HCT116 (cell line): Measurements from ENCODE around the gene PIGN. TPM values are rescaled to one million over a fixed set of nuclear protein-coding genes. Genes with fewer than 3 reads are reported as not detected.

Source experiments
- ATAC-seq: fragments of 200-7000 bp; cut with Tn5 transposase; 2 replicates; pipeline ENCODE4 v1.9.1; 2020; ENCODE audit warnings: mild to moderate bottlenecking, moderate library complexity
- BruUV-seq: library from RNA; stranded (reverse); fragments of 400-500 nt; replicated peaks from 2 replicates; lab custom pipeline; 2021; lab: Mats Ljungman, UMichigan
- CTCF ChIA-PET: fragments of 300-600 bp; sonication (Branson Sonifier 250); formaldehyde crosslinking; loops from one replicate; lab custom pipeline; 2021; ENCODE audit warnings: antibody characterized with exemption; lab: Charles Lee
- POLR2A ChIA-PET: fragments of 300-600, 350-600 bp; sonication (Branson Sonifier 250); formaldehyde crosslinking; loops from one replicate; lab custom pipeline; 2021; ENCODE audit warnings: antibody characterized with exemption; lab: Charles Lee
- RAD21 ChIA-PET, 2 experiments: fragments of 300-600 bp; sonication (Branson Sonifier 250); formaldehyde crosslinking; loops; one replicate each; lab custom pipeline; 2023; ENCODE audit warnings: low total read pairs in 2 of 2; ENCODE audit not compliant: uncharacterized antibody in 2 of 2, unreplicated experiment in 2 of 2, low non-redundant PET in 1 of 2; lab: Charles Lee
- DNase-seq: peaks from one replicate; pipeline ENCODE4 v3.0.0-alpha.2; 2010; ENCODE audit warnings: low read depth, low spot score
- H2AFZ ChIP-seq: fragments of 200-600 bp; shearing (Covaris generic), sonication (generic); 2 replicates; pipeline ENCODE4 v1.6.1; 2017; ENCODE audit warnings: low read depth, mixed run types, mixed read lengths, antibody characterized with exemption, low read length; ENCODE audit not compliant: poor library complexity, severe bottlenecking
- H3K27ac ChIP-seq: 2 replicates; pipeline ENCODE4 v1.5.1; 2012; ENCODE audit warnings: low read depth, low read length
- H3K27me3 ChIP-seq: fragments of 200-600 bp; sonication (generic); 2 replicates; pipeline ENCODE4 v1.6.1; 2016; ENCODE audit warnings: mixed run types, low read length, mixed read lengths; ENCODE audit not compliant: insufficient read depth
- H3K36me3 ChIP-seq, 2 experiments: fragments of 200-500 bp in 1 of 2; fragments of 200-600 bp in 1 of 2; sonication (Bioruptor generic) in 1 of 2; sonication (generic) in 1 of 2; 2 replicates each; pipeline versions ENCODE4 v1.5.1 to v1.6.1; 2014 to 2016; ENCODE audit warnings: low read length in 2 of 2, inconsistent platforms in 1 of 2, mixed read lengths in 1 of 2, mixed run types in 1 of 2; ENCODE audit not compliant: insufficient read depth in 2 of 2, control insufficient read depth in 1 of 2
- H3K4me1 ChIP-seq, 2 experiments: fragments of 200-600 bp in 1 of 2; sonication (generic) in 1 of 2; 2 replicates each; pipeline versions ENCODE4 v1.5.1 to v1.6.1; 2012 to 2017; ENCODE audit warnings: low read length in 2 of 2, inconsistent platforms in 1 of 2, mild to moderate bottlenecking in 1 of 2, mixed read lengths in 1 of 2, mixed run types in 1 of 2, moderate library complexity in 1 of 2; ENCODE audit not compliant: insufficient read depth in 2 of 2, control insufficient read depth in 1 of 2
- H3K4me2 ChIP-seq: fragments of 200-600 bp; sonication (generic); 2 replicates; pipeline ENCODE4 v1.6.1; 2017; ENCODE audit warnings: mixed run types, low read length, mixed read lengths
- H3K4me3 ChIP-seq, 2 experiments: fragments of 200-600 bp in 1 of 2; sonication (generic) in 1 of 2; replicated peaks in 1 of 2; 2 replicates each; pipeline ENCODE4 v1.5.1; 2011 to 2016; ENCODE audit warnings: low read length in 2 of 2, control low read depth in 1 of 2, low read depth in 1 of 2, mild to moderate bottlenecking in 1 of 2, mixed read lengths in 1 of 2, mixed run types in 1 of 2
- H3K79me2 ChIP-seq: fragments of 200-600 bp; sonication (generic); 2 replicates; pipeline ENCODE4 v1.6.1; 2017; ENCODE audit warnings: mild to moderate bottlenecking, mixed run types, low read length, moderate library complexity, mixed read lengths; ENCODE audit not compliant: insufficient read depth
- H3K9ac ChIP-seq: fragments of 200-600 bp; sonication (generic); 2 replicates; pipeline ENCODE4 v1.6.1; 2016; ENCODE audit warnings: low read length, mixed read lengths
- H3K9me2 ChIP-seq: fragments of 200-600 bp; sonication (generic), shearing (Covaris generic); 2 replicates; pipeline ENCODE4 v1.6.1; 2017; ENCODE audit warnings: mixed run types, mild to moderate bottlenecking, moderate library complexity; ENCODE audit not compliant: insufficient read depth
- H3K9me3 ChIP-seq, 2 experiments: fragments of 200-500 bp in 1 of 2; fragments of 200-600 bp in 1 of 2; sonication (Bioruptor generic) in 1 of 2; sonication (generic) in 1 of 2; 2 replicates each; pipeline ENCODE4 v1.6.1; 2014 to 2017; ENCODE audit warnings: low read length in 2 of 2, mixed read lengths in 2 of 2, inconsistent platforms in 1 of 2, low read depth in 1 of 2, mild to moderate bottlenecking in 1 of 2, mixed run types in 1 of 2, moderate library complexity in 1 of 2; ENCODE audit not compliant: control insufficient read depth in 1 of 2, insufficient read depth in 1 of 2
- H4K20me1 ChIP-seq: fragments of 200-600 bp; sonication (generic), shearing (Covaris generic); 2 replicates; pipeline ENCODE4 v1.6.1; 2017; ENCODE audit warnings: mixed run types, mild to moderate bottlenecking, moderate library complexity; ENCODE audit not compliant: insufficient read depth
- ATF3 ChIP-seq: IDR thresholded peaks from 2 replicates; pipeline ENCODE4 v1.6.1; 2012
- CBX3 ChIP-seq: IDR thresholded peaks from 2 replicates; pipeline ENCODE4 v1.6.1; 2012; ENCODE audit warnings: low read depth
- CEBPB ChIP-seq: IDR thresholded peaks from 2 replicates; pipeline ENCODE4 v1.6.1; 2012; ENCODE audit warnings: low read depth
- CTCF ChIP-seq, 3 experiments: fragments of 200-600 bp in 1 of 3; sonication (generic) in 1 of 3; IDR thresholded peaks in 2 of 3; conservative IDR thresholded peaks in 1 of 3; 2 replicates each; pipeline ENCODE4 v1.5.1; 2012 to 2017; ENCODE audit warnings: low read depth in 2 of 3, low read length in 2 of 3, antibody characterized with exemption in 1 of 3, borderline replicate concordance in 1 of 3, control low read depth in 1 of 3, mild to moderate bottlenecking in 1 of 3, mixed read lengths in 1 of 3, mixed run types in 1 of 3, moderate library complexity in 1 of 3; ENCODE audit not compliant: insufficient read depth in 1 of 3
- EGR1 ChIP-seq: IDR thresholded peaks from 2 replicates; pipeline ENCODE4 v1.6.1; 2012; ENCODE audit warnings: low read depth
- ELF1 ChIP-seq: IDR thresholded peaks from 2 replicates; pipeline ENCODE4 v1.6.1; 2012; ENCODE audit warnings: low read depth, borderline replicate concordance
- EZH2 ChIP-seq: fragments of 200-600 bp; sonication (generic); IDR thresholded peaks from 2 replicates; pipeline ENCODE4 v1.6.1; 2017; ENCODE audit warnings: antibody characterized with exemption, mixed run types
- EZH2phosphoT487 ChIP-seq: fragments of 200-600 bp; IDR thresholded peaks from 2 replicates; pipeline ENCODE4 v1.6.1; 2018; ENCODE audit warnings: antibody characterized with exemption, borderline replicate concordance
- RAD21 ChIP-seq: IDR thresholded peaks from 2 replicates; pipeline ENCODE4 v1.6.1; 2012; ENCODE audit warnings: low read depth, mild to moderate bottlenecking
- REST ChIP-seq: IDR thresholded peaks from 2 replicates; pipeline ENCODE4 v1.6.1; 2012; ENCODE audit warnings: low read depth
- SIN3A ChIP-seq: IDR thresholded peaks from 2 replicates; pipeline ENCODE4 v1.6.1; 2012; ENCODE audit warnings: low read depth
- SP1 ChIP-seq: IDR thresholded peaks from 2 replicates; pipeline ENCODE4 v1.6.1; 2012; ENCODE audit warnings: low read depth
- SRF ChIP-seq: IDR thresholded peaks from 2 replicates; pipeline ENCODE4 v1.6.1; 2012; ENCODE audit warnings: low read depth
- ZBTB33 ChIP-seq: IDR thresholded peaks from 2 replicates; pipeline ENCODE4 v1.6.1; 2011; ENCODE audit warnings: mild to moderate bottlenecking, low read length, moderate library complexity; ENCODE audit not compliant: insufficient replicate concordance; ENCODE audit errors: extremely low read depth
- ZFX ChIP-seq: fragments of 450-650 bp; IDR thresholded peaks from 2 replicates; pipeline ENCODE4 v1.6.1; 2017
- intact Hi-C: fragments of 100-400 bp; cut with micrococcal nuclease; formaldehyde crosslinking; loops from 2 replicates; pipeline ENCODE4 v1.10.0; 2022
- total RNA-seq: library from RNA; stranded (reverse); gene quantifications from one replicate; pipeline ENCODE4 v1.2.1, GENCODE V29; 2021; ENCODE audit not compliant: unreplicated experiment

PIGN gene
- total RNA-seq, 1 experiment from 2014 or later = 12.2 TPM

GRCh38 chr18:62214790-62215189 lies 27.9 kb upstream of the PIGN start:
- H3K4me1 ChIP-seq = no peaks in the 10 kb centered on the region
- no peaks in the 10 kb centered on the region for H3K9me3 ChIP-seq
- no peak for ATAC-seq
- DNase-seq = no peak
- CTCF ChIA-PET = interaction anchor here (0.9 kb wide), 1 partner anchor 34 kb away, joined by 3 read pairs; no protein-coding TSS in a partner anchor
- RAD21 ChIA-PET = no interaction called here
- H3K9me2 ChIP-seq = no peaks in the 10 kb centered on the region
- H3K4me3 ChIP-seq = no peak overlapping the region
- TF ChIP-seq ZBTB33 (no peak), SIN3A (no peak), EZH2 (no peak), EZH2phosphoT487 (no peak), SP1 (no peak), CBX3 (no peak), SRF (no peak), CEBPB (no peak), ATF3 (no peak), CTCF (IDR thresholded peaks at IDR 0.05 in 2 of 3, conservative IDR thresholded peaks at IDR 0.05 in 1 of 3; ENCODE audit: borderline replicate concordance in 1 of 3, insufficient read depth in 1 of 3, low read depth in 2 of 3, low read length in 2 of 3) (no peak), REST (no peak), ZFX (no peak), ELF1 (no peak), RAD21 (no peak), EGR1 (no peak)
- TF ChIP-seq, all 23 proteins: peak for 0
- Histone ChIP-seq H4K20me1 (no peaks in the 10 kb centered on the region), H3K27ac (no peak overlapping the region), H3K4me2 (no peak overlapping the region), H3K36me3 (peaks cover 0 to 5% of the 10 kb centered on the region in 2 experiments; a peak in 1 of 4 replicates), H3K9ac (no peak overlapping the region), H3K79me2 (peaks cover 25% of the 10 kb centered on the region), H3K27me3 (no peaks in the 10 kb centered on the region), H2AFZ (no peak overlapping the region)
- POLR2A ChIA-PET = no interaction called here
- intact Hi-C loops = no loop called here
- BruUV-seq = no TSS peak
